ENCODE measurements around the gene ATAD5. TPM values are rescaled to one million over a fixed set of nuclear protein-coding genes. Genes with fewer than 3 reads are reported as not detected.

Gene ATAD5
- polyA plus RNA-seq, 1 of the 3 experiments (the other 2 are of a cell fraction), result 0.66 TPM

DNA sequence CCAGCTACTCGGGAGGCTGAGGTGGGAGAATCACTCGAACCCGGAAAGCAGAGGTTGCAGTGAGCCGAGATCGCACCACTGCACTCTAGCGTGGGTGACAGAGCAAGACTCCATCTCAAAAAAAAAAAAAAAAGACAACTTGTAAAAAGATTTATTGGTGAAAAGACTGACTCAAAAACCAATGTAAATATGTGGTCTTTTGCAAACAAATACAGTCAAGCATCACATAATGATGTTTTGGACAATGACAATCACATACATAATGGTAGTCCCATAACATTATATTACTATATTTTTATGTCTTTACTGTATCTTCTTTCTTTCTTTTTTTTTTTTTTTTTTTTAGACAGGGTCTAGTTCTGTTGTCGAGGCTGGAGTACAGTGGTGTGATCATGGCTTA lies 15.6 kb upstream of the ATAD5 start:
- peaks cover 5% of the 10 kb centered on the region; the same call in 1 of the 2 replicates for H4K20me1 ChIP-seq (ENCODE audit: insufficient read depth)
- TF ChIP-seq FOXM1 (IDR thresholded peaks at IDR 0.05; ENCODE audit: low read depth) (no peak), FOXJ3 (CRISPR knock-in tag; IDR thresholded peaks at IDR 0.05) (no peak), MXI1 (IDR thresholded peaks at IDR 0.05; ENCODE audit: low read depth, low read length) (no peak), USF2 (IDR thresholded peaks at IDR 0.05; ENCODE audit: borderline replicate concordance, low read depth, low read length) (no peak), EP300 (IDR thresholded peaks at IDR 0.05; ENCODE audit: borderline replicate concordance in 1 of 2, low read depth in 1 of 2, low read length in 1 of 2) (no peak)
- ChIA-PET CTCF (no interaction called here), POLR2A (no interaction called here)
- peaks cover 17% of the 10 kb centered on the region for H3F3A ChIP-seq (replicated peaks; ENCODE audit: insufficient read depth)
- H3K4me3 ChIP-seq (ENCODE audit: low read depth in 2 of 2, low read length in 1 of 2), result no peak overlapping the region
- no peaks in the 10 kb centered on the region for H3K27me3 ChIP-seq (ENCODE audit: insufficient read depth)
- 95% methylated on average over 7 of the region's 7 CpGs for WGBS (ENCODE audit: low lambda C conversion rate)
- H3K4me2 ChIP-seq, result no peak overlapping the region
- peaks cover 0 to 5% of the 10 kb centered on the region in 2 experiments for H3K36me3 ChIP-seq (replicated peaks in 1 of 2; ENCODE audit: control insufficient read depth in 1 of 2, insufficient read depth in 2 of 2, low read length in 1 of 2)
- no peak overlapping the region for H3K9ac ChIP-seq
- no peak overlapping the region for H3K27ac ChIP-seq (ENCODE audit: low read depth in 2 of 2, low read length in 1 of 2)
- no peak for DNase-seq
- H2AFZ ChIP-seq (ENCODE audit: low read depth), result no peak overlapping the region
- H3K9me2 ChIP-seq, result no peaks in the 10 kb centered on the region
- H3K4me1 ChIP-seq (ENCODE audit: control insufficient read depth in 1 of 2, insufficient read depth in 2 of 2, low read depth in 1 of 2, low read length in 1 of 2), result no peaks in the 10 kb centered on the region; a peak in 1 of 4 replicates
- H3K79me2 ChIP-seq (ENCODE audit: insufficient read depth), result peaks cover 94% of the 10 kb centered on the region
- H3K9me3 ChIP-seq, result no peaks in the 10 kb centered on the region

DNA sequence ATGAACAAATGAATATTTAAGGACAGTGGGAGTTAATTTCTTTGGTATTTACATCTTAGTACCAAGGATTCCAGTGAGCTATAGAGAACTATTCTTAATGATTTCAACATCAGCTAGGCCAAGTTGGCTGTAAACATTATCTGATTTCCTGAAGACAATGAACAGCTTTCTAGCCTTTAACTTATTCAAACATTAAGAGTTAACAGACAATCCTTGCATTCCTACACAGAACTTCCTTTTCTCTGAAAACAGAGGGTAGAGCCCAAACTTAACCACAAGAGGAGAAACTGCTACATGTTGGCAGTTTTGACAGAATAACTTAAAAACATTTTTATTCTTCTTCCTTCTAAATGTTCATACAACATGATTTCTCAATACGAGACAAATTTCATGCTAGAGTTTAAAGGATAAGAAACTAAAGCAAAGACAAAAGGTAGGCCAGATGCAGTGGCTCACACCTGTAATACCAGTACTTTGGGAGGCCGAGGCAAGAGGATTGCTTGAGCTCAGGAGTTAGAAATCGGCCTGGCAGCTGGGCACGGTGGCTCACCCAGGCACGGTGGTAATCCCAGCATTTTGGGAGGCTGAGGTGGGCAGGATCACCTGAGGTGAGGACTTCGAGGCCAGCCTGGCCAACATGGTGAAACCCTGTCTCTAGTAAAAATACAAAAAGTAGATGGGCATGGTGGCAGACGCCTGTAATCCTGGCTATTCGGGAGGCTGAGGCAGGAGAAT lies 11.6 kb upstream of the ATAD5 start:
- Histone ChIP-seq H4K20me1 (ENCODE audit: insufficient read depth) (no peaks in the 10 kb centered on the region), H3K27me3 (ENCODE audit: insufficient read depth) (no peaks in the 10 kb centered on the region), H3K9me2 (no peaks in the 10 kb centered on the region), H3F3A (replicated peaks; ENCODE audit: insufficient read depth) (peaks cover 15% of the 10 kb centered on the region), H3K27ac (ENCODE audit: low read depth in 2 of 2, low read length in 1 of 2) (no peak overlapping the region), H3K9ac (no peak overlapping the region), H3K4me1 (ENCODE audit: control insufficient read depth in 1 of 2, insufficient read depth in 2 of 2, low read depth in 1 of 2, low read length in 1 of 2) (peaks cover 0 to 9% of the 10 kb centered on the region in 2 experiments; a peak in 2 of 4 replicates), H3K4me3 (ENCODE audit: low read depth in 2 of 2, low read length in 1 of 2) (no peak overlapping the region), H3K4me2 (no peak overlapping the region), H2AFZ (ENCODE audit: low read depth) (no peak overlapping the region), H3K79me2 (ENCODE audit: insufficient read depth) (peaks cover 91% of the 10 kb centered on the region), H3K36me3 (replicated peaks in 1 of 2; ENCODE audit: control insufficient read depth in 1 of 2, insufficient read depth in 2 of 2, low read length in 1 of 2) (peaks cover 0 to 4% of the 10 kb centered on the region in 2 experiments), H3K9me3 (no peaks in the 10 kb centered on the region)
- DNase-seq, result no peak
- CTCF ChIA-PET, result interaction anchor here (1.4 kb wide), 1 partner anchor 10 kb away, joined by 3 read pairs; no protein-coding TSS in a partner anchor
- TF ChIP-seq REST (IDR thresholded peaks at IDR 0.05; ENCODE audit: low read depth, low read length) (no peak), RAD21 (IDR thresholded peaks at IDR 0.05; ENCODE audit: low read length) (no peak), EP300 (IDR thresholded peaks at IDR 0.05; ENCODE audit: borderline replicate concordance in 1 of 2, low read depth in 1 of 2, low read length in 1 of 2) (no peak), CHD2 (IDR thresholded peaks at IDR 0.05; ENCODE audit: low read length, partially characterized antibody) (no peak), USF1 (IDR thresholded peaks at IDR 0.05; ENCODE audit: borderline replicate concordance, low read depth) (no peak), FOXM1 (IDR thresholded peaks at IDR 0.05; ENCODE audit: low read depth) (no peak), POLR2AphosphoS5 (IDR thresholded peaks at IDR 0.05; ENCODE audit: low read depth, low read length) (no peak), FOXJ3 (CRISPR knock-in tag; IDR thresholded peaks at IDR 0.05) (no peak), CTCF (IDR thresholded peaks at IDR 0.05) (no peak), ZBTB33 (IDR thresholded peaks at IDR 0.05; ENCODE audit: borderline replicate concordance, low read depth) (no peak), NFIC (IDR thresholded peaks at IDR 0.05; ENCODE audit: borderline replicate concordance) (no peak), RCOR1 (IDR thresholded peaks at IDR 0.05; ENCODE audit: low read length) (no peak)
- POLR2A ChIA-PET, result no interaction called here
- WGBS (ENCODE audit: low lambda C conversion rate), result 97% methylated on average over 8 of the region's 8 CpGs

All from SK-N-SH (cell line).